Pancreas (tissue), 10 donors: ENCODE data around the gene STAC2. TPM values are rescaled to one million over a fixed set of nuclear protein-coding genes. Genes with fewer than 3 reads are reported as not detected.

Experiments used
- ATAC-seq, 4 donors: fragments of 200-7000 bp; cut with Tn5 transposase; one replicate each; pipeline versions ENCODE4 v1.8.0 to v1.9.1; 2020; ENCODE audit warnings: mild to moderate bottlenecking in 4 of 4, moderate library complexity in 4 of 4
- DNase-seq, 6 donors: peaks; one replicate each; pipeline ENCODE4 v3.0.0-alpha.2; 2020
- FAIRE-seq: peaks from 2 replicates; lab custom pipeline; 2012; peaks lifted over from hg19 to GRCh38; lab: Jason Lieb, UNC
- H3K27ac ChIP-seq, 4 donors: fragments of 200-600 bp; sonication (generic); 1 replicate in 3 of 4; 2 replicates in 1 of 4; pipeline versions ENCODE4 v1.5.0 to v1.8.0; 2020
- H3K27me3 ChIP-seq, 4 donors: fragments of 200-600 bp; one replicate each; pipeline ENCODE4 v1.8.0; 2021
- H3K36me3 ChIP-seq, 3 donors: fragments of 200-600 bp; sonication (generic) in 1 of 3; one replicate each; pipeline versions ENCODE4 v1.5.0 to v1.8.0; 2020 to 2021
- H3K4me1 ChIP-seq, 3 donors: fragments of 200-600 bp; one replicate each; pipeline ENCODE4 v1.8.0; 2021
- H3K4me3 ChIP-seq, 4 donors: fragments of 200-600 bp; sonication (generic) in 2 of 4; one replicate each; pipeline versions ENCODE4 v1.5.0 to v1.8.0; 2020 to 2021
- H3K9me3 ChIP-seq, 4 donors: fragments of 200-600 bp; one replicate each; pipeline ENCODE4 v1.8.0; 2021
- CTCF ChIP-seq, 4 donors: fragments of 200-600 bp; sonication (generic) in 3 of 4; IDR thresholded peaks; one replicate each; pipeline versions ENCODE4 v1.5.0 to v1.8.0; 2021; ENCODE audit warnings: antibody characterized with exemption in 4 of 4
- WGBS, 2 donors: extraction: QIAGEN DNeasy Blood & Tissue Kit; methylation state at CpG; one replicate each; pipeline ENCODE4 v1.1.7; 2013; 5-methylcytosine and 5-hydroxymethylcytosine counted together
- intact Hi-C, 3 donors: fragments of 100-400 bp; cut with DNase I; formaldehyde crosslinking; loops; one replicate each; pipeline versions ENCODE4 v1.11.1 to v1.14.2; 2022
- polyA plus RNA-seq, 2 donors: library from polyadenylated mRNA; stranded (reverse); fragments of 200-250 nt; gene quantifications; one replicate each; pipeline ENCODE4 v1.2.3, GENCODE V29; 2013
- total RNA-seq, 6 donors: library from RNA; stranded (reverse); fragmentation: NEBNext Ultra II Directional in 4 of 6; extraction: Animal tissue kit (Norgen Biotek cat#: 25700) in 4 of 6; gene quantifications; one replicate each; pipeline versions ENCODE4 v1.2.1 to v1.2.4, GENCODE V29; 2021 to 2023
- donor health status: healthy with polysubstance abuse.
- donor health status: DM: no; HTN: no; CAD: no; lungs with moderate emphysema.
- donor health status: DM: no; HTN: no; CAD: no.
- donor health status: control.
- donor health status: control.
- donor health status: Bipolar disorder and iron deficiency.
- donor health status: DM: yes; HTN: yes; CAD: no.
- donor health status: DM: no; HTN: no; CAD: no.
- donor health status: DM: no; HTN: no; CAD: no.
- donor health status: DM: yes; HTN: yes; CAD: no.

Gene STAC2
- total and polyA plus RNA-seq, 8 donors = 0.07 to 0.12 (median 0.09) TPM; not detected in 3

DNA sequence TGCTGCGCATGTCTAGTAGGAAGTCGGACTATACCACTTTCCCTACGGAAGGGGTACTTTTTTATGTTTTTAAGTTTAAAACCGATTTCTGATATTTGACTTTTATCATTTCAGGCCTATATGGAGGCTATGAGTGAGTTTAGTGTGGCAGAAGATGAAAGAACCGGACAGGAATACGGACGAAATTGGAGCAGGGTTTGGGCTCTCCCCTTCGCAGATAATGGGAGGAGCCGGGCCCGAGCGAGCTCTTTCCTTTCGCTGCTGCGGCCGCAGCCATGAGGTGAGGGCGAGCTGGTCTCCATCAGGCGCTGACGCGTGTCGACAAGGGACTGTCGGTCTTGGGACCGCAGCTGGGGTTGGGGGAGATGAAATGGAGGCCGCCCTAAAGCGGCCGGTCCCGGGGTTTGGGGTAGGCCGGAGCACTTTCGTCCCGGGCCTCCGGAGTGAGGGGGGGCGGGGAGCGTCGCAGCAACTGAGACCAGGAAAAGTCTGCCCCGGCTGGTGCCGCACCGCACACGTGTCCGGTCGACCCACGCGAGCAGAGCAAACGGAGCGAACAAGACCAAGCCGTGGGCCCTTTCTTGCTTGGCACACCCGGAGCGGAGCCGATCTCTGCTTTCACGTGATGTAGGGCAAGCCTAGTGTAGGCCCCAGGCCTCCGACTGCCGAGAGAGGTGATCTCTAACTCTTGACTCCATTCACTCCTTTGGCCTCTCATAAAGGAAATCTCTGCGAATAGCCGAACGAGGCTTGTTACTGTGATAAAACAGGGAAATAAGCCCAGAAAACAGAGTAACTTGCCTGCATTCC, 25.5 kb downstream of the STAC2 start, which contains the start of gene RPL19:
RPL19 (plus strand) TSS at position 214 of the 810 bp plus-strand sequence; CDS start at position 276, 62 bp downstream.
- no peaks in the 10 kb centered on the region for H3K27me3 ChIP-seq
- peaks cover 0 to 13% (median 12%) of the 10 kb centered on the region in 3 donors for H3K4me1 ChIP-seq
- H3K27ac ChIP-seq = peak within 1 kb of the TSS; percentile 94 to 99 (median 98)
- peak within 1 kb of the TSS; percentile 73 to 96 (median 86) for H3K4me3 ChIP-seq
- 0 to 1% methylated on average over 49 to 52 of the region's 52 CpGs for WGBS, 2 donors
- TF ChIP-seq CTCF (IDR thresholded peaks at IDR 0.05) = no peak
- H3K36me3 ChIP-seq = peaks cover 5 to 39% (median 27%) of the 10 kb centered on the region in 3 donors
- intact Hi-C loops = no loop called here
- DNase-seq (peak; percentile 73 to 91 (median 78)), ATAC-seq (peak; percentile 82 to 89 (median 83)), FAIRE-seq (no peak)
- no peaks in the 10 kb centered on the region for H3K9me3 ChIP-seq

DNA sequence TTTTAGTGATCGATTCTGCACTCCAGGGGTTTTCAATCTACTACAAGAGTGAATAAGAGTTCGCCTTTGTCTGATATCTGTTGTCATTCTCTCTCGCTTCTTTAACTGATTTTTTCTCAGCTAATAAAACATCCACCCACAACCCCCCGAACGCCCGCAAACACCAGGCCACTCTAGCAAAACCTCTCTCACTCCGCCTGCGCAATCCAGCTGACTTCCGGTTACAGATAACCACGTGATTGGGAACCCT, 26.0 kb downstream of the STAC2 start:
- peak; percentile 61 for FAIRE-seq
- H3K9me3 ChIP-seq = no peaks in the 10 kb centered on the region
- intact Hi-C loops = no loop called here
- ATAC-seq = peak; percentile 85 to 92 (median 86)
- H3K27me3 ChIP-seq = no peaks in the 10 kb centered on the region
- peak overlapping the region in 3 of 4 donors; percentile 8 to 88 (median 73) for H3K4me3 ChIP-seq
- H3K27ac ChIP-seq = peak overlapping the region; percentile 94 to 99 (median 98)
- H3K36me3 ChIP-seq = peaks cover 5 to 35% (median 27%) of the 10 kb centered on the region in 3 donors
- TF ChIP-seq CTCF (IDR thresholded peaks at IDR 0.05) = no peak
- WGBS, 2 donors = 1% methylated on average over 10 of the region's 10 CpGs
- DNase-seq = peak; percentile 81 to 92 (median 86)
- H3K4me1 ChIP-seq = peaks cover 0 to 13% (median 12%) of the 10 kb centered on the region in 3 donors

- DNase-seq = no peak
- Histone ChIP-seq H3K27ac (no peak overlapping the region), H3K36me3 (peaks cover 0 to 19% (median 14%) of the 10 kb centered on the region in 3 donors), H3K4me1 (peaks cover 0 to 13% (median 12%) of the 10 kb centered on the region in 3 donors), H3K4me3 (peak overlapping the region in 2 of 4 donors; percentile 71 to 83), H3K27me3 (no peaks in the 10 kb centered on the region), H3K9me3 (no peaks in the 10 kb centered on the region)
- no peak for ATAC-seq
- no peak for TF ChIP-seq CTCF (IDR thresholded peaks at IDR 0.05)
- WGBS, 2 donors = 83 to 85% methylated on average over 4 of the region's 4 CpGs
- no peak for FAIRE-seq
- intact Hi-C loops = no loop called here
These were observed 27.6 kb downstream of the STAC2 start for GRCh38 chr17:39198186-39198566.

GRCh38 chr17:39197380-39198185, 28.2 kb downstream of the STAC2 start, which contains the start of gene CACNB1:
CACNB1 (minus strand) TSS chr17:39197669; CDS start chr17:39197495, 174 bp downstream.
- no peak within 1 kb of the TSS for H3K27ac ChIP-seq
- no peaks in the 10 kb centered on the region for H3K9me3 ChIP-seq
- TF ChIP-seq CTCF (IDR thresholded peaks at IDR 0.05) = no peak
- 1 to 2% methylated on average over 27 to 55 of the region's 55 CpGs for WGBS, 2 donors
- intact Hi-C loops = no loop called here
- DNase-seq (peak; percentile 54 to 88 (median 75)), ATAC-seq (peak; percentile 51 to 73 (median 66)), FAIRE-seq (no peak)
- H3K4me3 ChIP-seq = peak within 1 kb of the TSS; percentile 51 to 83 (median 67)
- H3K27me3 ChIP-seq = no peaks in the 10 kb centered on the region
- H3K4me1 ChIP-seq = peaks cover 0 to 13% (median 12%) of the 10 kb centered on the region in 3 donors
- H3K36me3 ChIP-seq = peaks cover 0 to 13% (median 9%) of the 10 kb centered on the region in 3 donors
